GM10847 (cell line): ENCODE measurements around the gene EIF3K.

ENCODE experiments used
- POLR2A ChIP-seq: IDR thresholded peaks from 2 replicates; pipeline ENCODE4 v1.6.1; 2011; ENCODE audit not compliant: insufficient read length; ENCODE audit errors: extremely low read depth

Gene EIF3K

GRCh38 chr19:38657633-38658222, 38.7 kb downstream of the EIF3K start:
- TF ChIP-seq POLR2A = no peak

DNA sequence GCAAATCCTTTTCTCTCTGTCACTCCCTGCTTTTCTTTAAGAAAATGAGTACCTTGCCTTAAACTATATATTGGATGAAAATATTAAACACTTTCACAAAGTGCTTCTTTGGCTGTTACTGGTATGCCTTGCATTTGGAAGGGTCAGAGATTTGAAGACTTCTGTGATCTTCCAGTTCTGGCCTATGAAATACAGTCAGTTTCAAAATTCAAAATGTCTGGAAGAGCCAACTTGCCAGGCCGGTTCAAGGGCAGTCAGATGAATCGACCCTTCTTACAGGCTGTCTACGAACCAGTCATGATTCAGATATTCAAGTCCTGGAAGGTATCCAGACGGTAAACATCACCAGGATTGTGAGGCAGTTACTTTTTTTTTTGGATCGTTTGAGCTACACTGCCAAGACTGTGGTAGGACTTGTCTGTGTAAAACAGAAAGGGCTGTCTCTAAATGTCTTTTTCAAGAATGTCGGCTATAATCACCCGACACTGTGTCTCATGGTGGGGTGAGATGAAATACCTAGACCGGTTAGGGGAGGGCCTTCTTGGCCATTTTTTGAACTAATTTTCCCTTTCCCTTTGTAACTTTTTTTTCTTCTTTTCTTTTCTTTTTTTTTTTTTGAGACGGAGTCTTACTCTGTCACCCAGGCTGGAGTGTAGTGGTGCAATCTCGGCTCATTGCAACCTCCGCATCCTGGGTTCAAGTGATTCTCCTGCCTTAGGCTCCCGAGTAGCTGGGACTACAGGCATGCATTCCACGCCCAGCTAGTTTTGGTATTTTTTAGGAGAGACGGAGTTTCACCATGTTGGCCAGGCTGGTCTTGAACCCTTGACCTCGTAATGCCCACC, 39.7 kb downstream of the EIF3K start:
- no peak for TF ChIP-seq POLR2A

- no peak for TF ChIP-seq POLR2A
Measured at GRCh38 chr19:38660724-38661123, 41.7 kb downstream of the EIF3K start.

DNA sequence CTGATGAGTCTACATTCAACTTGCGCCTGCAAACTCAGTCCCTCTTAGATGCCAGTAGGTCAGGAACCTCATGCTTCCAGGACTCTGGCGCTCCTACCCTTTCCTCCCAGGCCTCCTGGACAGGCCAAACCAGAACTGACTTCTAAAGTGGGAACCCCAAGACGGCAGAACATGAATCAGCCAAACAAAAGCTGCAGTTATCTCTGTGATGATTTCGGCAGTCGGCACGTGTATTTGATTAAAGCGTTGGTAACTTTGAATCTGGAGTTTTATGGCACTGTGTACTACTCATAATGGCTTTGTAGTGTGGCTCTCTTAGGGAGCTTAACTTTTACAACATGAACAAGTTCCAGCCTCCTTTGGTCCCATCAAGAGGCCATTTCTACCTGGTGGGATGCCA, 42.1 kb downstream of the EIF3K start:
- TF ChIP-seq POLR2A = no peak

GRCh38 chr19:38661996-38662395, 43.0 kb downstream of the EIF3K start:
- TF ChIP-seq POLR2A = no peak

DNA sequence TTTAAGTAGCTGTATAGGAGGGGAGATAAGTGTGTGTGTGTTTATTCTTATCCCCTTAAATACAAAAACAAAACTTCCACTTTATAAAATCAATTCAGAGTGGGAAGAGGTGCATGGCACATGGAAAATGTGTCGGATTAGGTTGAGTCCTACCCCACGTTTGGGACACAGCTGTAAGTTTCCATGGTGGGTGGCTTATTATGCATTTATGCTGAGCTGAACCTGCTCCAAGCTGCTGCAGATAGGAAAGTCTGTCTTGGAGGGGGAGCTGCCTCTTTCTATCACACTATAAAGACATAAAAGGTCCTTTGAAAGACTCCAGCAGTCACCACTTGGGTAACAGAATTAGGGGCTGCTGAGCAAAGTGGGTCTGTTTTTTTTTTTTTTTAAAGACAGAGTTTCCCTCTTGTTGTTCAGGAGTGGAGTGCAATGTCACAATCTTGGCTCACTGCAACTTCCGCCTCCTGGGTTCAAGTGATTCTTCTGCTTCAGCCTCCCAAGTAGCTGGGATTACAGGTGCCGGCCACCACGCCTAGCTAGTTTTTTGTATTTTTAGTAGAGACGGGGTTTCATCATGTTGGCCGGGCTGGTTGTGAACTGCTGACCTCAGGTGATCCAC, 43.7 kb downstream of the EIF3K start:
- no peak for TF ChIP-seq POLR2A

DNA sequence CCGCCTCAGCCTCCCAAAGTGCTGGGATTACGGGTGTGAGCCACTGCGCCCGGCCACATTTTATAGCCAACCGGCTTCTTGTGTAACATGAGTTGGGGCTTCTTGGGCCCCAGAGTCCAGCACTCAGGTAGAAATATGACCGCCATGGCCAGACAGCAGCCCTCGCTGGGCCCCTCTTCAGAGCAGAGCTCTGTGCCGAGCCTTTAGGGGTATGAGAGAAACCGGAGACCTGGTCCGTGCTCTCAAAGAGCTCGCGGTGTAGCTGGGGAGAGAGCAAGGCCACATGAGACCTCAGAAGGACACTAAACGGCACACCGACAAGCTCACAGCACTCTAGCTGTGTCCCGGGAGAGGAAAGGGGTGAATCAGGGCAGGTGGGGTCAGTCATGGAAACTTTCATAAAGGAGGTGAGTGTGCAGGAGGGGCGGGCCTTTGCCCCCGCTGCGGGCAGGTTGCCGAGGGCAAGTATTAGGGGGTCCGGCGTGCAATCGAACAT, 44.2 kb downstream of the EIF3K start:
- no peak for TF ChIP-seq POLR2A

DNA sequence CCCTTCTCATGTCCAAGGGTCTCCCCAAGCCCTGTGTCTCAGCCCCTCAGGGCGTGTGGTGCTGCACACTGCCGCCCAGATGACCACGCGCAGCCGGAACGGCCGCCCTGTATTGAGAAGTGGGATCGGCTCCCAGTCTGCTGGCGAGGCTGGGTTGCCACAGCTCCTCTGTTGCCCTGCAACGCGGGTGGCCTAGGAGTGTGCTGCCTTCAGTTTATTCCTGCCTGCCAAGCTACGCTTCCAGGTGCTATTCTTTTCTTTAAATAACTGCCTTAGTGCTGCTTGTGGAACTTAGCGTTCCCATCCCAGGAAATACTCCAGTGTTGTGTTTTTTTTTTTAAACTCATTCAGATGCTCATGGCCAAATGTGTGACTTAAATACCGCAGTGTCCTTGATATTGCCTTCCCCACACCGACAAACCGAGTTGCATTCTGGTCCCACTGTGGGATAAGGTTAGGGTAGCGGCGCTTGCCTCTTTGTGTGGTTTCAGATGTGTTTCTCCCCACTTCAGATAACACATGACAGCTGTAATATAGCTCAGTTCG, 45.0 kb downstream of the EIF3K start:
- no peak for TF ChIP-seq POLR2A

- TF ChIP-seq POLR2A = no peak
Measured at GRCh38 chr19:38664503-38665211, 45.7 kb downstream of the EIF3K start.

DNA sequence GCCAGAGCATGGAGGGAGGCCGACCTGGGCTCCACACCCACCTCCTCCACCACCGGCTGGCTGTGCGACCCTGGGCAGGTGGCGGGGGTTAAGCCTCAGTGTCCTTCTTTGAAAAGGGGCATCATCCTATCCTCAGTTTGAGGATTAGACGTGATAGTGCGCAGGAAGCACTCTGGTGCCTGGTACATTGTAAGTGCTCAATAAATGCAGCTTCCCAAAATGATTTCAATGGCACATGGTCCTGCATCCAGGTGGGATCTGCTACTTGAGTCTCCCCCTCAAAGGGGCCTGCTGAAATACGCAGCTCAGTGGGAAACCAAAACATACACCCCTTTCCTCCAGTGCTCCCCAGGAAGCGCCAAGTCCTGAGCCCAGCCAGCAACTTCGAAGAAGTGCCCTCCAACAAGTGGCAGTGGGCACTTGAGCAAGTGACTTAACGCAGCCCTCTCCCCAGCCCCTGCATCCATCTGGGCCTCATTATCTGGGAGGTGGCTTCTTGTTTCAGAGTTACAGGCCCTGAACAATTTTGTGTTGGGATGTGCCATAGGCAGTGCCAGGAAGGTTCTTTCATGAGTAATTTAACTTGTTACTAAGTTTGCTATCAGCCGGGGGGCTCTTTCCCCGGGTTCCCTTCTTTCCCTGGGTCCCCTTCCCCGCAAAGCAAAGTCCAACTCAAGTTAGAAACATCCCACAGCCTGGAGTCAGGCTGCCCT, 46.4 kb downstream of the EIF3K start:
- no peak for TF ChIP-seq POLR2A

- TF ChIP-seq POLR2A = no peak
Measured at GRCh38 chr19:38665950-38666662, 47.1 kb downstream of the EIF3K start.

DNA sequence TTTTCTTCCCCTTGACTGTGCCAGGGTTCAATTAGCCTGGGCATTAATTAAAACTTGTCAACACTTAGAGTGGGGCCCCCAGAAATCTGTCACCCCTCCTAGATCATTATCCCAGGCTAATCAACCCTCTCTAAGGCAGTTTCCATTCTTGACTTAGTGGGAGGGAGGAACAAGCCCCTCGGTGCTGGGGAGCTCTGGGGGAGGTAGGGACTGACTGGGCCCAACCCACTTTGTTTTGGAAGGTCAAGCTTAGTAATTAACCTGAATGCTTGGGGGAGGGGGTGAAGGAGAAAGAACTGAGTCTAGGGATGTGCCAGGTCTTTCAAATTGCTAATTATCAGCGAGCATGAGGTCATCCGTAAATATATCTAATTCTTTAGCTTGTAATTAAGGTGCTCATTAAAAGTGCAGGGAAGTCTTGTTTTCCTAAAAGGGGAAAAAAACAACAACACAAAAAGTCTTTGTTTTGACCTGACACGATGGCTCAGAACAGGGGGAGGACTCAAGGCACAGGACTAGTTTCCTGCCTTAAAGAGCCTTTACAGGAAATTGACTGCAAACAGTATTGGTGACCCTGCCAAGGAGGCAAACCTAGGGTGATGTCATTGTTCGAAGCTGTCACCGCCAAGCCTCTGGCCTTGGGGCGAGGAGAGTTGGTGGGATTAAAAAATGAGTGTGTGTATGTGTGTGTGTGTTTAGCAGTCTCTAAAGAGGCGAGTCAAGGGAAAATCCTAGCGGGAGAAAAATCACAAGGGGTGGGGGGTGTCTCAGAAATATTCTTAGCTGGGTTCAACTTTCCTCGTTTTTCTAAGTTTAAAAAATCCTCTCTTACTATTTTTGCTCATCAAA, 47.9 kb downstream of the EIF3K start:
- TF ChIP-seq POLR2A = no peak

GRCh38 chr19:38667661-38668171, 48.7 kb downstream of the EIF3K start:
- no peak for TF ChIP-seq POLR2A
